Stimulated activated naive CD8-positive, alpha-beta T cell treated with anti-CD3 and anti-CD28 coated beads, Interleukin-15, Interleukin-2, amounts not matched to agents 100 U/mL and 50 U/mL, for 24 hours (primary cell): ENCODE data around the gene BLOC1S5.
"Not testable (repeated sequence)": the region's sequence is repeated elsewhere in the genome, so short reads cannot be mapped to it uniquely, and the experiment has no call there.

Source experiments
- ATAC-seq: fragments of 150-1000 bp; cut with Tn5 transposase; one replicate; pipeline ENCODE4 v1.10.0; 2021
- DNase-seq: peaks from one replicate; pipeline ENCODE4 v3.0.0; 2021

Gene BLOC1S5

GRCh38 chr6:7992002-7992815 lies 72.0 kb downstream of the BLOC1S5 start:
- ATAC-seq (no peak), DNase-seq (no peak)

GRCh38 chr6:7991536-7991935 lies 72.7 kb downstream of the BLOC1S5 start:
- ATAC-seq (no peak), DNase-seq (no peak)

DNA sequence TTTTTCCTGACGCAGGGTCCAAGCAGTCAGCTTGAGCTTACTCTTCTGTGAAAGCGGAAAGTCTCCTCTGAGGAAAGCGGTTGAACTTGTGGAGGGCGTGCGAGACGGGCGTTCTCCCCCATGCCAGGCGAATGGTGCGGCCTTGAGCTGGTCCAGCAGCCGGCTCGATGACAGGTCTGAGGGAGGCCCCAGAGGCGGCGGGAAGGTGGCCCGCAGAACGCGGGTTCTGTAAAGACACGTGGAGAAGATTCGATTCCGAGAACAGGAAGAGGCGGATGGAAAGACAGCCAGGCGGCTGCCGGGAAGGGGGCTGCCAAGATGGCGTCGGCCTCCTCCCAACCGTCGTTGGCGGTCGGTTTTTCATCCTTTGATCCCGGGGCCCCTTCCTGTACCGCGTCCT lies 78.0 kb downstream of the BLOC1S5 start:
- DNase-seq (no peak), ATAC-seq (no peak)

DNA sequence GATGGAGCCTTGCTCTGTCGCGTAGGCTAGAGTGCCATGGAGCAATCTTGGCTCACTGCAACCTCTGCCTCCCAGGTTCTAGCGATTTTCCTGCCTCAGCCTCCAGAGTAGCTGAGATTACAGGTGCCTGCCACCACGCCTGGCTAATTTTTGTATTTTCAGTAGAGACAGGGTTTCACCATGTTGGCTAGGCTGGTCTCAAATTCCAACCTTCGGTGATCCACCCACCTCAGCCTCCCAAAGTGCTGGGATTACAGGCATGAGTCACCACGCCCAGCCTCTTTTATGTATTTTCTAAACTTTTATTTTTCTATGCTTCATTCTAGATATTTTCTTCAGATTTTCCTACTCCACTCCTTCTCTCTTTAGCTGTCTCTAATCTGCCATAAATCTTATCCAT lies 80.2 kb downstream of the BLOC1S5 start:
- ATAC-seq, DNase-seq: not testable (repeated sequence)

GRCh38 chr6:7979831-7980230 lies 84.4 kb downstream of the BLOC1S5 start:
- no peak for DNase-seq
- no peak for ATAC-seq

DNA sequence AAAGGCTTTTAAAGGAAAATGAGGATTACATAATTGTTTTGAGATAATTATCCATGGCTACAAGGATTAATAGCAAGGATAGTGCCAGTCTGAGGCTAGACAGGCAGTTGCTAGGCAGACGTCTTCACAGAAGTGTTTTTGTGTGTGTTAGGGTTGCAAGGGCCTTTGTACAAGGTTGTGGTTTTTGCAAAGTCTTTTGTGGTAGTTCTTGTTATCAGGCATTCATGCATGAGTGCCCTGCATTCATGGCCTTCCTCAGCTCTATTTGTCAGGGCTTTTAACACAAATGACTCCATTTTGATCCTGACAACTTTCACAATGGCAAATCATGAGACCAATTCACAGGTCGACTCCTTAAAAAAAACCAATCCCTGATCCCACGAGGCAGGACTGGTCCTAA lies 85.5 kb downstream of the BLOC1S5 start:
- no peak for ATAC-seq
- no peak for DNase-seq

GRCh38 chr6:7976485-7977056 lies 87.6 kb downstream of the BLOC1S5 start:
- DNase-seq: no peak
- ATAC-seq: no peak

DNA sequence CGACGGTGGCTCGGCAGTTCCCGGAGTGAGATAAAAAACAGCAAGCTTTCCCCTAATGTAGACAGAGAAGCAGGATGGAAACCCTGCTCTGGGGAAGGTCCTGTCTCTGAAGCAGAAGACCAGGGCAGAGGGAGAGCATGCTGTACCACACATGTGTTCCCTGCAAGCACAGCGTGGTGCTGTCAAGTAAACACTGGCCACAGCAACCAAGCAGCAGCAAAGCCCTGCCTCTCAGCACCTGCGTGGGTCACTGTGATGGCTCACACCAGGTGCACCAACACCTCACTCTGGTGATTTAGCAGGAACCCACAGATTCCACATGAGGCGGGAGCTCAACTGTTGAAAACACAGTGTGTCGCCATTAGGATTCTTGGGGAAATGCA lies 88.4 kb downstream of the BLOC1S5 start:
- DNase-seq (no peak), ATAC-seq (no peak)

- DNase-seq (no peak), ATAC-seq (peak; percentile 32)
Measured at GRCh38 chr6:7974938-7975763, 89.0 kb downstream of the BLOC1S5 start.

GRCh38 chr6:7974565-7974937 lies 89.6 kb downstream of the BLOC1S5 start:
- DNase-seq: no peak
- no peak for ATAC-seq

GRCh38 chr6:7973584-7973983 lies 90.6 kb downstream of the BLOC1S5 start:
- no peak for DNase-seq
- ATAC-seq: no peak

GRCh38 chr6:7971499-7971898 lies 92.7 kb downstream of the BLOC1S5 start:
- ATAC-seq (no peak), DNase-seq (no peak)

DNA sequence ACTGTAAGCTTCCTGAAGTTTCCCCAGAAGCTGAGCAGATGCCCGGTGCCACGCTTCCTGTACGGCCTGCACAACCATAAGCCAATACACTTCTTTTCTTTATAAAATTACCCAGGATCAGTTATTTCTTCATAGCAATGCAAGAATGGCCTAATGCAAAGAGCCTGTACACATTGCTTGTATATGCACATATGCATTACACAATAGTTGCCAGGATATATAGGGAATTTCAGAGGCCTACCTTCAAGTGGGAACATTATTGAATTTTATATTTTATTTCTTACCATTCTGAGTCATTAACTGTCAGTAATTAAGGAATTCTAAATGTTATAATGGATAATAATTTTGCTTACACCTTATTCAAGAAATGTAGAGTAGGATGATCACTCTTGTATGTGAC lies 93.6 kb downstream of the BLOC1S5 start:
- ATAC-seq (no peak), DNase-seq (no peak)
